Loucy (cell line): ENCODE results near the gene CERS5.

ENCODE experiments used
- H2AFZ ChIP-seq: fragments of 200-600 bp; sonication (generic); 2 replicates; pipeline ENCODE4 v1.6.0; 2016; ENCODE audit warnings: antibody characterized with exemption, mild to moderate bottlenecking, low read length, moderate library complexity
- H3F3A ChIP-seq: fragments of 200-600 bp; 2 replicates; pipeline ENCODE4 v1.6.0; 2016; ENCODE audit warnings: antibody characterized with exemption, low read depth, mild to moderate bottlenecking
- H3K27me3 ChIP-seq: fragments of 200-600 bp; sonication (generic); 2 replicates; pipeline ENCODE4 v1.6.1; 2014; ENCODE audit warnings: low read length, mild to moderate bottlenecking; ENCODE audit not compliant: insufficient read depth, poor library complexity, severe bottlenecking
- H3K36me3 ChIP-seq: fragments of 200-600 bp; sonication (generic); 2 replicates; pipeline ENCODE4 v1.6.1; 2016; ENCODE audit warnings: low read length; ENCODE audit not compliant: insufficient read depth
- H3K4me1 ChIP-seq: fragments of 200-600 bp; sonication (generic); 2 replicates; pipeline ENCODE4 v1.5.1; 2014; ENCODE audit warnings: low read length, mild to moderate bottlenecking; ENCODE audit not compliant: insufficient read depth, poor library complexity, severe bottlenecking
- H3K4me2 ChIP-seq: fragments of 200-600 bp; sonication (generic); 2 replicates; pipeline ENCODE4 v1.6.0; 2014; ENCODE audit warnings: antibody characterized with exemption, low read length, low read depth, mild to moderate bottlenecking; ENCODE audit not compliant: poor library complexity, severe bottlenecking
- H3K4me3 ChIP-seq: fragments of 200-600 bp; sonication (generic); 2 replicates; pipeline ENCODE4 v1.5.1; 2014; ENCODE audit warnings: low read length, mild to moderate bottlenecking, mixed read lengths; ENCODE audit not compliant: poor library complexity, severe bottlenecking
- H3K79me2 ChIP-seq: fragments of 200-600 bp; sonication (generic); 2 replicates; pipeline ENCODE4 v1.6.1; 2014; ENCODE audit warnings: low read length; ENCODE audit not compliant: insufficient read depth
- H3K9ac ChIP-seq: fragments of 200-600 bp; sonication (generic); 2 replicates; pipeline ENCODE4 v1.6.0; 2014; ENCODE audit warnings: mild to moderate bottlenecking, low read depth, low read length, moderate library complexity; ENCODE audit not compliant: poor library complexity, severe bottlenecking
- H3K9me2 ChIP-seq: fragments of 200-600 bp; sonication (generic); replicated peaks from 2 replicates; pipeline ENCODE4 v1.6.1; 2016; ENCODE audit warnings: low read depth, low read length, mixed read lengths
- H3K9me3 ChIP-seq: fragments of 200-600 bp; sonication (generic); 2 replicates; pipeline ENCODE4 v1.6.1; 2014; ENCODE audit warnings: mild to moderate bottlenecking, antibody characterized with exemption, low read length, low read depth; ENCODE audit not compliant: insufficient read depth
- H4K20me1 ChIP-seq: fragments of 200-600 bp; sonication (generic); 2 replicates; pipeline ENCODE4 v1.6.0; 2014; ENCODE audit warnings: antibody characterized with exemption, low read length, mild to moderate bottlenecking; ENCODE audit not compliant: insufficient read depth, poor library complexity, severe bottlenecking
- CTCF ChIP-seq: fragments of 200-600 bp; sonication (generic); conservative IDR thresholded peaks from 2 replicates; pipeline ENCODE4 v1.5.1; 2014; ENCODE audit warnings: mild to moderate bottlenecking, antibody characterized with exemption, low read length
- EZH2phosphoT487 ChIP-seq: fragments of 200-600 bp; IDR thresholded peaks from 2 replicates; pipeline ENCODE4 v1.6.1; 2018; ENCODE audit warnings: antibody characterized with exemption, mild to moderate bottlenecking, moderate library complexity, borderline replicate concordance

The CERS5 gene

GRCh38 chr12:50109319-50109718 lies 57.9 kb downstream of the CERS5 start:
- Histone ChIP-seq H3K9me3 (no peaks in the 10 kb centered on the region), H3K4me1 (peaks cover 14% of the 10 kb centered on the region), H3K4me2 (no peak overlapping the region), H4K20me1 (peaks cover 8% of the 10 kb centered on the region), H3K9ac (no peak overlapping the region), H3K27me3 (no peaks in the 10 kb centered on the region), H3F3A (no peaks in the 10 kb centered on the region), H3K79me2 (peaks cover 21% of the 10 kb centered on the region), H3K9me2 (no peaks in the 10 kb centered on the region), H3K4me3 (no peak overlapping the region), H2AFZ (no peak overlapping the region), H3K36me3 (no peaks in the 10 kb centered on the region)
- TF ChIP-seq EZH2phosphoT487 (no peak), CTCF (no peak)

- TF ChIP-seq EZH2phosphoT487 (no peak), CTCF (no peak)
- Histone ChIP-seq H4K20me1 (peaks cover 5% of the 10 kb centered on the region), H3F3A (no peaks in the 10 kb centered on the region), H3K9me3 (no peaks in the 10 kb centered on the region), H3K36me3 (no peaks in the 10 kb centered on the region), H3K4me2 (no peak overlapping the region), H3K4me3 (no peak overlapping the region), H3K9ac (no peak overlapping the region), H2AFZ (no peak overlapping the region), H3K4me1 (peaks cover 12% of the 10 kb centered on the region), H3K9me2 (no peaks in the 10 kb centered on the region), H3K79me2 (peaks cover 5% of the 10 kb centered on the region), H3K27me3 (no peaks in the 10 kb centered on the region)
Observed at GRCh38 chr12:50107416-50108268, 59.5 kb downstream of the CERS5 start.

GRCh38 chr12:50106907-50107306 lies 60.3 kb downstream of the CERS5 start:
- TF ChIP-seq EZH2phosphoT487 (no peak), CTCF (no peak)

More at GRCh38 chr12:50106907-50107306, 60.3 kb downstream of the CERS5 start:
- H3K36me3 ChIP-seq, result no peaks in the 10 kb centered on the region
- H3K4me2 ChIP-seq, result no peak overlapping the region
- no peaks in the 10 kb centered on the region for H3K27me3 ChIP-seq
- no peaks in the 10 kb centered on the region for H3K79me2 ChIP-seq
- H3F3A ChIP-seq, result no peaks in the 10 kb centered on the region
- no peaks in the 10 kb centered on the region for H3K9me3 ChIP-seq
- H2AFZ ChIP-seq, result no peak overlapping the region
- no peak overlapping the region for H3K9ac ChIP-seq
- H3K4me3 ChIP-seq, result no peak overlapping the region
- peaks cover 12% of the 10 kb centered on the region for H3K4me1 ChIP-seq
- no peaks in the 10 kb centered on the region for H3K9me2 ChIP-seq
- no peaks in the 10 kb centered on the region for H4K20me1 ChIP-seq
